Vagina (tissue), 2 donors: ENCODE measurements around the gene KRTAP22-1. TPM values are rescaled to one million over a fixed set of nuclear protein-coding genes. Genes with fewer than 3 reads are reported as not detected.

Source experiments
- DNase-seq, 2 donors: peaks; one replicate each; pipeline ENCODE4 v3.0.0-alpha.2; 2017; ENCODE audit errors: extremely low spot score in 2 of 2
- H3K27ac ChIP-seq: fragments of 200-600 bp; sonication (generic); one replicate; pipeline ENCODE4 v1.5.1; 2019
- H3K27me3 ChIP-seq: fragments of 200-600 bp; sonication (generic); one replicate; pipeline ENCODE4 v1.5.1; 2019
- H3K36me3 ChIP-seq, 2 donors: fragments of 200-600 bp; sonication (generic); one replicate each; pipeline ENCODE4 v1.5.1; 2017 to 2019
- H3K4me1 ChIP-seq: fragments of 200-600 bp; sonication (generic); one replicate; pipeline ENCODE4 v1.5.1; 2019
- H3K4me3 ChIP-seq, 2 donors: fragments of 200-600 bp; sonication (generic); 1 replicate in 1 of 2; 2 replicates in 1 of 2; pipeline ENCODE4 v1.5.1; 2016 to 2019
- H3K9me3 ChIP-seq: fragments of 200-600 bp; sonication (generic); one replicate; pipeline ENCODE4 v1.5.1; 2019
- CTCF ChIP-seq, 3 experiments: fragments of 450-650 bp in 2 of 3; fragments of 200-600 bp in 1 of 3; sonication (generic) in 1 of 3; IDR thresholded peaks; one replicate each; pipeline ENCODE4 v1.5.1; 2017 to 2019; ENCODE audit warnings: antibody characterized with exemption in 3 of 3, mild to moderate bottlenecking in 2 of 3, moderate library complexity in 2 of 3
- POLR2A ChIP-seq, 2 donors: fragments of 450-650 bp; IDR thresholded peaks; one replicate each; pipeline ENCODE4 v1.6.1; 2017; ENCODE audit warnings: antibody characterized with exemption in 2 of 2, mild to moderate bottlenecking in 2 of 2, moderate library complexity in 2 of 2
- POLR2AphosphoS5 ChIP-seq, 2 donors: sonication (generic); formaldehyde crosslinking; IDR thresholded peaks; one replicate each; pipeline ENCODE4 v1.9.0; 2017; ENCODE audit warnings: antibody characterized with exemption in 2 of 2, mild to moderate bottlenecking in 2 of 2, low read depth in 1 of 2; ENCODE audit not compliant: insufficient read depth in 1 of 2
- intact Hi-C: fragments of 100-400 bp; cut with DNase I; formaldehyde crosslinking; loops from one replicate; pipeline ENCODE4 v1.15.1; 2023
- total RNA-seq: library from RNA; depleted of rRNA; stranded (reverse); fragments of >200 nt; gene quantifications from one replicate; pipeline ENCODE4 v1.2.3, GENCODE V29; 2016

Gene KRTAP22-1
- total RNA-seq, 1 donor from 2014 or later, result not detected

GRCh38 chr21:30620080-30620479, 19.2 kb downstream of the KRTAP22-1 start:
- TF ChIP-seq POLR2A (IDR thresholded peaks at IDR 0.05), result no peak
- no peak for TF ChIP-seq CTCF (IDR thresholded peaks at IDR 0.05)
- no peak for TF ChIP-seq POLR2AphosphoS5 (IDR thresholded peaks at IDR 0.05; ENCODE audit: insufficient read depth in 1 of 2, low read depth in 1 of 2)
- no peaks in the 10 kb centered on the region for H3K9me3 ChIP-seq
- H3K27me3 ChIP-seq, result no peaks in the 10 kb centered on the region
- DNase-seq, result no peak
- no peak overlapping the region for H3K27ac ChIP-seq
- no peak overlapping the region for H3K4me3 ChIP-seq
- intact Hi-C loops, result no loop called here
- no peaks in the 10 kb centered on the region for H3K36me3 ChIP-seq
- no peaks in the 10 kb centered on the region for H3K4me1 ChIP-seq

GRCh38 chr21:30620522-30620921, 19.6 kb downstream of the KRTAP22-1 start, which contains the start of gene KRTAP20-4:
KRTAP20-4 (plus strand) TSS chr21:30620627.
- no peak for DNase-seq

GRCh38 chr21:30623362-30623761, 22.5 kb downstream of the KRTAP22-1 start:
- H3K36me3 ChIP-seq, result no peaks in the 10 kb centered on the region
- H3K4me3 ChIP-seq, result no peak overlapping the region
- H3K27ac ChIP-seq, result no peak overlapping the region
- no peak for TF ChIP-seq CTCF (IDR thresholded peaks at IDR 0.05)
- TF ChIP-seq POLR2A (IDR thresholded peaks at IDR 0.05), result no peak
- TF ChIP-seq POLR2AphosphoS5 (IDR thresholded peaks at IDR 0.05; ENCODE audit: insufficient read depth in 1 of 2, low read depth in 1 of 2), result no peak
- no peaks in the 10 kb centered on the region for H3K4me1 ChIP-seq
- intact Hi-C loops, result no loop called here
- H3K9me3 ChIP-seq, result no peaks in the 10 kb centered on the region
- no peaks in the 10 kb centered on the region for H3K27me3 ChIP-seq
- no peak for DNase-seq

More at GRCh38 chr21:30620522-30620921, 19.6 kb downstream of the KRTAP22-1 start, which contains the start of gene KRTAP20-4:
- Histone ChIP-seq H3K36me3 (no peaks in the 10 kb centered on the region), H3K27ac (no peak within 1 kb of the TSS), H3K4me3 (no peak within 1 kb of the TSS), H3K27me3 (no peaks in the 10 kb centered on the region), H3K4me1 (no peaks in the 10 kb centered on the region), H3K9me3 (no peaks in the 10 kb centered on the region)
- no peak for TF ChIP-seq POLR2A (IDR thresholded peaks at IDR 0.05)
- no peak for TF ChIP-seq POLR2AphosphoS5 (IDR thresholded peaks at IDR 0.05; ENCODE audit: insufficient read depth in 1 of 2, low read depth in 1 of 2)
- no peak for TF ChIP-seq CTCF (IDR thresholded peaks at IDR 0.05)
- intact Hi-C loops, result no loop called here

GRCh38 chr21:30625449-30626165, 24.7 kb downstream of the KRTAP22-1 start:
- H3K27ac ChIP-seq, result no peak overlapping the region
- intact Hi-C loops, result no loop called here
- H3K4me3 ChIP-seq, result no peak overlapping the region
- no peaks in the 10 kb centered on the region for H3K9me3 ChIP-seq
- DNase-seq, result no peak
- no peaks in the 10 kb centered on the region for H3K27me3 ChIP-seq
- no peak for TF ChIP-seq POLR2A (IDR thresholded peaks at IDR 0.05)
- no peaks in the 10 kb centered on the region for H3K4me1 ChIP-seq
- H3K36me3 ChIP-seq, result no peaks in the 10 kb centered on the region

GRCh38 chr21:30628109-30628508, 27.2 kb downstream of the KRTAP22-1 start:
- TF ChIP-seq CTCF (IDR thresholded peaks at IDR 0.05) (no peak), POLR2A (IDR thresholded peaks at IDR 0.05) (no peak), POLR2AphosphoS5 (IDR thresholded peaks at IDR 0.05; ENCODE audit: insufficient read depth in 1 of 2, low read depth in 1 of 2) (no peak)

More at GRCh38 chr21:30628109-30628508, 27.2 kb downstream of the KRTAP22-1 start:
- intact Hi-C loops, result no loop called here
- Histone ChIP-seq H3K27ac (no peak overlapping the region), H3K36me3 (no peaks in the 10 kb centered on the region), H3K4me1 (no peaks in the 10 kb centered on the region), H3K9me3 (no peaks in the 10 kb centered on the region), H3K4me3 (no peak overlapping the region), H3K27me3 (no peaks in the 10 kb centered on the region)
- DNase-seq, result no peak
